Fibroblast of mammary gland (primary cell): ENCODE measurements around the gene CCT2.

Source experiments
- DNase-seq: peaks from one replicate; pipeline ENCODE4 v3.0.0-alpha.2; 2010; ENCODE audit warnings: low read depth
- H3K4me3 ChIP-seq: 2 replicates; pipeline ENCODE4 v1.5.1; 2011; ENCODE audit warnings: low read depth, mild to moderate bottlenecking, low read length, moderate library complexity; ENCODE audit not compliant: control insufficient read depth
- TF ChIP-seq, protein P1 (sequence below): conservative IDR thresholded peaks from 2 replicates; pipeline ENCODE4 v1.5.1; 2011; ENCODE audit warnings: low read depth, low read length, inconsistent platforms; ENCODE audit not compliant: control insufficient read depth, insufficient read depth

Gene CCT2

DNA sequence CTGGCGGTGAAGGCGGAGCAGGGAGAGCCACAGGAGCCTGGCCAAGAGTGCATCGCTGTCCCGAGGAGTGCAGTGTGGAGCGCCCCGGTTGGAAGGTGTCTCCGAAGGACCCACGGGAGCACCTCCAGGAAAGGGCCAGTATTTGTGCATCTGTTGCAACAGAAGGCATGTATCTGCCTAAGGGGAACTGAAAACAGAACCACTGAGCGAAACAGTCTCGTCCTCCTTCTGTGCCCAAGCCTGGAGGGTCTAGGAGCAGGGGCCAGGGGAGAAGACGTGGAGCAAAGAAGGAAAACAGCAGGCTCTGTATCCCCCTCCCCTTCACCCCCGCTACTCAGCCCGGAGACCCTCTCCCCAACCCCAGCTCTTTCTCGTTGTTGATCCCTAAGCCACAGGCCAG, 30.8 kb downstream of the CCT2 start:
- TF ChIP-seq, protein P1, sequence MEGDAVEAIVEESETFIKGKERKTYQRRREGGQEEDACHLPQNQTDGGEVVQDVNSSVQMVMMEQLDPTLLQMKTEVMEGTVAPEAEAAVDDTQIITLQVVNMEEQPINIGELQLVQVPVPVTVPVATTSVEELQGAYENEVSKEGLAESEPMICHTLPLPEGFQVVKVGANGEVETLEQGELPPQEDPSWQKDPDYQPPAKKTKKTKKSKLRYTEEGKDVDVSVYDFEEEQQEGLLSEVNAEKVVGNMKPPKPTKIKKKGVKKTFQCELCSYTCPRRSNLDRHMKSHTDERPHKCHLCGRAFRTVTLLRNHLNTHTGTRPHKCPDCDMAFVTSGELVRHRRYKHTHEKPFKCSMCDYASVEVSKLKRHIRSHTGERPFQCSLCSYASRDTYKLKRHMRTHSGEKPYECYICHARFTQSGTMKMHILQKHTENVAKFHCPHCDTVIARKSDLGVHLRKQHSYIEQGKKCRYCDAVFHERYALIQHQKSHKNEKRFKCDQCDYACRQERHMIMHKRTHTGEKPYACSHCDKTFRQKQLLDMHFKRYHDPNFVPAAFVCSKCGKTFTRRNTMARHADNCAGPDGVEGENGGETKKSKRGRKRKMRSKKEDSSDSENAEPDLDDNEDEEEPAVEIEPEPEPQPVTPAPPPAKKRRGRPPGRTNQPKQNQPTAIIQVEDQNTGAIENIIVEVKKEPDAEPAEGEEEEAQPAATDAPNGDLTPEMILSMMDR: no peak
- no peak overlapping the region for H3K4me3 ChIP-seq
- DNase-seq: no peak

DNA sequence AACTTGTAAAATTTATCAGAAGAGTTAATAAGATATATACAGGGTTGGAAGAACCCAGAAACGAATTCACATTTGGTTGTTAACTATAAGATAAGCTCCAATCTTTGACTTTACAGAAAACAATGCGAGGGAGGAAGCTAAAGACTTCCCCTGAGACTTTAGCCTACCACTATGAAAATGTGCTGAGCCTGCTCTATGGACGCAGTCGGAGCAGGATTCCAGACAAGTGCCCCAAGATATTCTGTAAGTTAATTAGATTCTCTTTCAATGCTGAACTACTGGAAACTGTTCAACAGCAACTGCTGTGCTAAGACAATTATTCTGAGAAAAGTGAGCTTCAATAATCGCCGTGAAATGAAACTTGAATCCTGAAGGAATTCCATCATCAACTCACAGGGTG, 33.8 kb downstream of the CCT2 start:
- TF ChIP-seq, protein P1: no peak
- DNase-seq: no peak
- no peak overlapping the region for H3K4me3 ChIP-seq

DNA sequence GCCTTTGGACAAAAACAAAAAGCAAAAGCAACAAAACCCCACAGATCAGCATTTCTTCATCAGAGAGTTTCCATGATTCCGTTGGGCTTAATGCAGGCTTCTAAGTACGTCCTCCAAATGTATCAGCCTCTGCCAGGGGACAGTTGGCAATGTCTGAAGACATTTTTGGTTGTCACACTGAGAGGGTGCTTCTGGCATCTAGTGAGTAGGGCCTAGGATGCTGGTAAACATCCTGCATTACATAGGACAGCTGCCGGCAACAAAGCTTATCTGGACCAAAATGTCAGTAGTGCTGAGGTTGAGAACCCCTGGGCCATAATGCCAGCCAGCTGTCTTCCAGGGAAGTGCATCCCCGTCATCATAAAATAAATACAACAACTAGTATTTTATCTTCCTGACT, 34.8 kb downstream of the CCT2 start:
- H3K4me3 ChIP-seq: no peak overlapping the region
- DNase-seq: no peak
- TF ChIP-seq, protein P1: no peak

GRCh38 chr12:69620921-69621320, 35.7 kb downstream of the CCT2 start:
- no peak overlapping the region for H3K4me3 ChIP-seq
- DNase-seq: no peak
- TF ChIP-seq, protein P1: no peak

- no peak for DNase-seq
- TF ChIP-seq, protein P1: no peak
- H3K4me3 ChIP-seq: no peak overlapping the region
Observed at GRCh38 chr12:69621551-69621950, 36.3 kb downstream of the CCT2 start.

DNA sequence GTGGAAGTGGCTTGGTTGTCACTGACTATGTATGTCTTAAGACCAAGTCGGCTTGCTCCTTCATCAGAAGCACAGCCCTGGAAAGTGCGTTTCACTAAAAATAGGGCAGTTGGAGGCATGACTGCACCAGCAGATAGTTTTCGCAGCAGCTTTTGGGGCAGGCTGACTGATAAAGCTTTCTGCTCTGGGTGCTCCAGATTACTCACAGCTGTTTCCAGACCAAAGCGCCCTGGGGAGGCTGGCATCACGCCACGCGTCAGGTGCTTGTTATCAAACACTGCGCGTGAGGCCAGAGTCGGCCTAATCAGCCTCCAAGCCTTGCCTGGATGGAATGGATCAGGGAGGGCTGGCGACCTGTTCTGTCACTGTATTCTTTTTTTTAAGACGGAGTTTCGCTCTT, 38.7 kb downstream of the CCT2 start:
- DNase-seq: no peak
- TF ChIP-seq, protein P1: no peak
- no peak overlapping the region for H3K4me3 ChIP-seq

GRCh38 chr12:69627501-69627900, 42.2 kb downstream of the CCT2 start:
- no peak overlapping the region for H3K4me3 ChIP-seq
- no peak for DNase-seq
- TF ChIP-seq, protein P1: no peak
